Esophagus squamous epithelium (tissue), 4 donors: ENCODE results near the gene CSTPP1.

Source experiments
- POLR2A ChIP-seq, 4 donors: fragments of 450-650 bp; IDR thresholded peaks; one replicate each; pipeline ENCODE4 v1.6.1; 2017; ENCODE audit warnings: antibody characterized with exemption in 4 of 4, mild to moderate bottlenecking in 4 of 4, moderate library complexity in 3 of 4
- TF ChIP-seq, protein P1 (sequence below), 6 experiments: fragments of 450-650 bp in 4 of 6; fragments of 200-600 bp in 2 of 6; sonication (generic) in 2 of 6; IDR thresholded peaks; one replicate each; pipeline ENCODE4 v1.5.1; 2016 to 2019; ENCODE audit warnings: antibody characterized with exemption in 6 of 6, mild to moderate bottlenecking in 4 of 6, moderate library complexity in 4 of 6

DNA sequence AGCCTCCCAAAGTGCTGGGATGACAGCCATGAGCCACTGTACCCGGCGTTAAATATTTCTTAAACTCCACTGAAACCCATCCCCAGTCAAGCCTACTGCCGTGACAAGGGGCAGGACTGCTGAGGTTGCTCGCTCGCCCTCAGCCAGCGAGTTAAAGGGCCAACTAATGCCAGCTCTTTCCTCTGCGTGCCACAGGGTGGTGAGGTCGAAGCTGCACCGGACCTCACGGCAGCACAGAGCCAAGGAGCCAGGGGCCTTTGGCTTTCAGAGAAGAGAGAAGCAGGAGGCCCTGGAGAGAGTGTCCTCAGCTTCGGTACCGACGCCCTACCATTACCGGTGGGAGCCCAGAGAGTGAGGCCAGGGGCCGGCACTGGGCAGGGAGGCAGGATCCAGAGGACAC lies 227.3 kb downstream of the CSTPP1 start:
- TF ChIP-seq, protein P1, sequence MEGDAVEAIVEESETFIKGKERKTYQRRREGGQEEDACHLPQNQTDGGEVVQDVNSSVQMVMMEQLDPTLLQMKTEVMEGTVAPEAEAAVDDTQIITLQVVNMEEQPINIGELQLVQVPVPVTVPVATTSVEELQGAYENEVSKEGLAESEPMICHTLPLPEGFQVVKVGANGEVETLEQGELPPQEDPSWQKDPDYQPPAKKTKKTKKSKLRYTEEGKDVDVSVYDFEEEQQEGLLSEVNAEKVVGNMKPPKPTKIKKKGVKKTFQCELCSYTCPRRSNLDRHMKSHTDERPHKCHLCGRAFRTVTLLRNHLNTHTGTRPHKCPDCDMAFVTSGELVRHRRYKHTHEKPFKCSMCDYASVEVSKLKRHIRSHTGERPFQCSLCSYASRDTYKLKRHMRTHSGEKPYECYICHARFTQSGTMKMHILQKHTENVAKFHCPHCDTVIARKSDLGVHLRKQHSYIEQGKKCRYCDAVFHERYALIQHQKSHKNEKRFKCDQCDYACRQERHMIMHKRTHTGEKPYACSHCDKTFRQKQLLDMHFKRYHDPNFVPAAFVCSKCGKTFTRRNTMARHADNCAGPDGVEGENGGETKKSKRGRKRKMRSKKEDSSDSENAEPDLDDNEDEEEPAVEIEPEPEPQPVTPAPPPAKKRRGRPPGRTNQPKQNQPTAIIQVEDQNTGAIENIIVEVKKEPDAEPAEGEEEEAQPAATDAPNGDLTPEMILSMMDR (IDR thresholded peaks at IDR 0.05): no peak
- TF ChIP-seq POLR2A (IDR thresholded peaks at IDR 0.05): no peak
